GM21423 (cell line): Measurements from ENCODE around the gene WDFY2.
A peak's percentile ranks its signal among the peaks of the same experiment; 100 is the strongest.

Source experiments
- ATAC-seq: cut with Tn5 transposase; IDR thresholded peaks from one replicate; pipeline ENCODE4 v1.9.1; 2021; ENCODE audit warnings: mild to moderate bottlenecking, moderate library complexity; ENCODE audit not compliant: unreplicated experiment

The WDFY2 gene

GRCh38 chr13:51783428-51784094 lies 199.3 kb downstream of the WDFY2 start:
- no peak for ATAC-seq

GRCh38 chr13:51784097-51784496 lies 199.8 kb downstream of the WDFY2 start:
- no peak for ATAC-seq

GRCh38 chr13:51785712-51786424 lies 201.6 kb downstream of the WDFY2 start:
- ATAC-seq: no peak

- no peak for ATAC-seq
Measured at GRCh38 chr13:51786425-51787265, 202.4 kb downstream of the WDFY2 start.

DNA sequence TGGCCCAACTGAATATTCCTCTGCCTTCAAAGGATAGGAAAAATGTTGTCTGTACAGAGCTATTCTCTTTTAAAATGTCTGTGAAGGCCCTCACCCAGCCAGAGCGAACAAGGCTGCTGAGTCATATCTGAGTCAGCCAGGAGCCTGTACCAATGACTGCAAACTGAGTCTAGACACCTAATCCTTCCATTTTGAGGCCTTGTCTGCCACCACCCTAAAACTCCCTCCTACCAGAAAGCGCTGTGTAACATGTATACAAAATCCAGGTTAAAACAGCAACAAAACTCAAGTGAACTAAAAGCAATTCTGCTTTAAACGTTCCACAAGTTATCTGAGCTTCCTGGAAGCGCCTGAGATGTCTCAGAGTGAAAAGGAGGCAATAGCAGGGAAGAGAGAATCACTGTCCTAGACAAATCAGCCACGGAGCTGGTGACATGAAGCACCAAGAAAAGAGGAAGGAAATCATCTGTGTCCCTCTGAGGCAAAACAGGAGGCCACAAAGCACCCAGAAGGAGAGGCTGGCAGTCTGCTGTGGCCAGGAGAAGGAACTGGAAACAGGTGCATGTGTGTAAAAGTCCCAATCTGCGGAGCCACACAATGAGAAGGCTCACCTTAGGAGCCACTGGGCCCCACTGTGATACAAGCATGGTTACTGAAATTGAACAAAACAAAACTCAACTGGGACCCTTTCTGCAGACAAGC lies 209.5 kb downstream of the WDFY2 start:
- ATAC-seq: peak; percentile 68

GRCh38 chr13:51794964-51795363 lies 210.7 kb downstream of the WDFY2 start:
- no peak for ATAC-seq

GRCh38 chr13:51795419-51795818 lies 211.2 kb downstream of the WDFY2 start:
- no peak for ATAC-seq

- ATAC-seq: no peak
Measured at GRCh38 chr13:51796546-51796945, 212.3 kb downstream of the WDFY2 start.

- peak; percentile 35 for ATAC-seq
Measured at GRCh38 chr13:51797664-51798488, 213.6 kb downstream of the WDFY2 start.

DNA sequence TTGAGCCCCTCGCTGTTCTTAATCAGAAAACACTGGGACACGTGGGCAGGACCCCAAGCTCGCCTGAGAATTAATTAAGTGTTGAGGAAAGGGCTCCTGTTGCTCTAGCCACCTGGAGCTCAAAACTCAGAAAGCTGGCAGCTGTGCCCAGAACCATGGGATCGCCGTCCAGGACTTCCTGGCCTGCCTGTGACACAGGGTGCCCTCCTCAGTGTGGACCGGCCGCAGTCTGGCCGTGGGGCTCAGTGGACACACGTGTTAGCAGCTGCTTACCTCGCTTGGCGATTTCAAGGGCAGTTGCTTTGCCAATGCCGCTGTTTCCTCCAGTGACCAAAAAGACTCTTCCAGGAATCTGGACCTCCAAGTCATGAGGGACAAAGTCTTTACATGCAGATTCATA lies 215.0 kb downstream of the WDFY2 start:
- ATAC-seq: no peak

- no peak for ATAC-seq
Measured at GRCh38 chr13:51800486-51800885, 216.2 kb downstream of the WDFY2 start.

- no peak for ATAC-seq
Measured at GRCh38 chr13:51801631-51802099, 217.4 kb downstream of the WDFY2 start.

- ATAC-seq: peak; percentile 1
Measured at GRCh38 chr13:51802631-51803418, 218.6 kb downstream of the WDFY2 start.

GRCh38 chr13:51803422-51804294 lies 219.4 kb downstream of the WDFY2 start, which contains the start of gene DHRS12:
TSS of gene DHRS12 (minus strand) at chr13:51804163. CDS start at chr13:51799659, 4,504 bp downstream.
- peak; percentile 78 for ATAC-seq

- no peak for ATAC-seq
Measured at GRCh38 chr13:51804295-51805172, 220.3 kb downstream of the WDFY2 start.

DNA sequence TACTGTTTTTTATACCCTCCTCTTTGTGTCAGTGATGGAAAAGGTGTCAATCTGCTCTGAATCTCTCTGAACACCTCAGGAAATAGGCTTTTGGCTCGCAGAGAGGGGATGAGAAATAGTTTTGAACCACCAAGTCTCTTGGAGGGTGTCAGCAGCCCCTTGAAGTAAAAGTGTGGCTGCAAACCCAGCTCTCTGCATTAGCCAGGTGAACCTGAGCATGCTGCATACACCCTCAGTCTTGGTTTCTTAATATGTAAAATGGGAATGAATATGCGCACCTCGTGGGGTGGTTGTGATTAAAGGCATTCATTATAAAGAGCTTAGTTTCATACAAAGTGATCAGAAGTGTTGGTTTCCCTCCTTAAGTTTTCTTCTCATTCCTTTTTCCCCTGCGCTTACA lies 221.1 kb downstream of the WDFY2 start:
- ATAC-seq: no peak

DNA sequence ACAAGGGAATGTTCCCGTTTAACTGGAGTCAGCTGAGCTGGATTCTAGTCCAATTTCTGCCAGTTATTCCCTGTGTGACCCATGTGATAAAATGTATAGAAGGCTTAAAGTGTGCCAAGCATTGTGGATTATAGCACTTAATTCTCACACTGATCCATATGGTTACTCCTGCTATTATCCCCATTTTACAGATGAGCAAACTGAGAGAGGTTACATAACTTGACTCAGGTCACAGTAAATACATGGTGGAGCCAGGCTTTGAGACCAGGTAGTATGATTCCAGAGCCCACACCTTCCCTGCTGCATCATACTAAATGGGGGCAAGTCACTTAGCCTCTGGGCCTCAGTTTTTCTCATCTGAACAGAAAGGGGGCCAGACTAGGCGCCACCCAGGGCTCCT lies 221.7 kb downstream of the WDFY2 start:
- ATAC-seq: no peak
